OCI-LY1 (cell line): ENCODE data around the gene RASA3.

Experiments
- H2AFZ ChIP-seq: fragments of 200-600 bp; sonication (generic), shearing (Covaris generic); 2 replicates; pipeline ENCODE4 v1.6.0; 2014; ENCODE audit warnings: antibody characterized with exemption, mild to moderate bottlenecking, low read length
- H3F3A ChIP-seq: fragments of 200-600 bp; sonication (generic), shearing (Covaris generic); 2 replicates; pipeline ENCODE4 v1.6.0; 2014; ENCODE audit warnings: mild to moderate bottlenecking, antibody characterized with exemption, low read length, moderate library complexity; ENCODE audit not compliant: insufficient read depth
- H3K27ac ChIP-seq: fragments of 200-600 bp; sonication (generic); 2 replicates; pipeline ENCODE4 v1.5.1; 2014; ENCODE audit warnings: low read length, mixed run types, mild to moderate bottlenecking, low read depth; ENCODE audit not compliant: poor library complexity, severe bottlenecking
- H3K27me3 ChIP-seq: fragments of 200-600 bp; sonication (generic); 2 replicates; pipeline ENCODE4 v1.6.0; 2014; ENCODE audit warnings: antibody characterized with exemption, mild to moderate bottlenecking, low read length, moderate library complexity; ENCODE audit not compliant: insufficient read depth
- H3K36me3 ChIP-seq: fragments of 200-600 bp; sonication (generic); 2 replicates; pipeline ENCODE4 v1.6.1; 2014; ENCODE audit warnings: mild to moderate bottlenecking, antibody characterized with exemption, low read length, moderate library complexity, mixed read lengths; ENCODE audit not compliant: insufficient read depth
- H3K4me1 ChIP-seq: fragments of 200-600 bp; sonication (generic); 2 replicates; pipeline ENCODE4 v1.5.1; 2014; ENCODE audit warnings: mild to moderate bottlenecking, low read length, moderate library complexity; ENCODE audit not compliant: insufficient read depth, severe bottlenecking
- H3K4me2 ChIP-seq: fragments of 200-600 bp; sonication (generic), shearing (Covaris generic); 2 replicates; pipeline ENCODE4 v1.6.1; 2014; ENCODE audit warnings: low read length
- H3K4me3 ChIP-seq: fragments of 200-600 bp; sonication (generic); 2 replicates; pipeline ENCODE4 v1.5.1; 2014; ENCODE audit warnings: low read length, low read depth, mild to moderate bottlenecking, mixed read lengths; ENCODE audit not compliant: poor library complexity, severe bottlenecking
- H3K79me2 ChIP-seq: fragments of 200-600 bp; shearing (Covaris generic); 2 replicates; pipeline ENCODE4 v1.6.1; 2016; ENCODE audit warnings: mixed run types, low read length, mixed read lengths; ENCODE audit not compliant: insufficient read depth
- H3K9ac ChIP-seq: fragments of 200-600 bp; sonication (generic), shearing (Covaris generic); 2 replicates; pipeline ENCODE4 v1.6.1; 2014; ENCODE audit warnings: mild to moderate bottlenecking, low read length, mixed read lengths
- H3K9me2 ChIP-seq: fragments of 200-600 bp; sonication (generic), shearing (Covaris generic); 2 replicates; pipeline ENCODE4 v1.6.1; 2014; ENCODE audit warnings: low read depth, mild to moderate bottlenecking, low read length, mixed read lengths
- H3K9me3 ChIP-seq: fragments of 200-600 bp; shearing (Covaris generic); 2 replicates; pipeline ENCODE4 v1.6.1; 2014; ENCODE audit warnings: low read length, mixed read lengths
- H4K20me1 ChIP-seq: fragments of 200-600 bp; sonication (generic), shearing (Covaris generic); 2 replicates; pipeline ENCODE4 v1.6.0; 2016; ENCODE audit warnings: mild to moderate bottlenecking, low read length; ENCODE audit not compliant: insufficient read depth
- EZH2 ChIP-seq: fragments of 200-600 bp; sonication (generic), shearing (Covaris generic); IDR thresholded peaks from 2 replicates; pipeline ENCODE4 v1.8.0; 2017; ENCODE audit warnings: borderline replicate concordance, mixed run types, mild to moderate bottlenecking, antibody characterized with exemption, low read length, moderate library complexity, mixed read lengths
- TF ChIP-seq, protein P1 (sequence below): fragments of 200-600 bp; sonication (generic), shearing (Covaris generic); IDR thresholded peaks from 2 replicates; pipeline ENCODE4 v1.5.1; 2017; ENCODE audit warnings: mild to moderate bottlenecking, antibody characterized with exemption, low read length, moderate library complexity, mixed read lengths

Gene RASA3

DNA sequence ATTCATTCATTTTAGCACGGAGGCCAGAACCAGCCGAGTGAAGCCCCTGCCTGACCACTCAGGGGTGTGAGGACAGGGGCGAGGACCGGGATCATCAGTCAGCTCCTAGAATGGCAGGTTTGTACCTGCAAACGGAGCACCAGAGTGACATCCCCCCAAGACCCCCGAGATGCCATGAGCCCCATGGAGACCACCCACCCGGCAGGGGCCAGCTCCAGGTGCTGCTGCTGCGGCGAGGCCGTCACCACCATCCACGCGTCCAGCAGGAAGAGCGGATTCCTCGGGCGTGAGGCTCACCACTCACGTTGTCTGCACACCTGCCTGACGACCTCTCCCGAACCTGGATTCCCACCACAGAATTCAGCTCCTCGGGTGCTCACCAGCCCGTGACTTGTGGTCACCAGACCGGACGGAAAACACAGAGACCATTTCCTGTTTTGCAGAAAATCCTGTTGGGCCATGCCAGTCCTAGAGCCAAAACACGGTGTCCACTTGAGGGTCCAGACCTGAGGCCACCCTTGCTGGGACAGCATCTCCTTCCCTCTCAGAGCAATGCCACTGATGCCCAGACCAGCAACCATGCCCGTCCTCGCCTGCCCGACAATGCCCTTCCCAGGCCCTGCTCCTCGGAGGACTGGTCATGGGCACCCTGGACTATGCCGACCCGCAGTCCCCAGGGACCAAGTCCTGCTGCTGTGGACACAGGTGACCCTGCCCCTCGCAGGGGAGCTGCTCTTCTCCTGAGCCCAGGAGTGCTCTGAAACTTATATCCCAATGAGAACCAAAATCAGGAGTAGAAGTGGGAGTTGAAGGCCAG is 74.2 kb downstream of the RASA3 start:
- Histone ChIP-seq H3K4me1 (peaks cover 17% of the 10 kb centered on the region), H3K4me3 (no peak overlapping the region), H4K20me1 (no peaks in the 10 kb centered on the region), H3F3A (no peaks in the 10 kb centered on the region), H3K9me2 (no peaks in the 10 kb centered on the region), H3K36me3 (no peaks in the 10 kb centered on the region), H3K9ac (no peak overlapping the region), H3K9me3 (no peaks in the 10 kb centered on the region), H3K27ac (no peak overlapping the region), H3K79me2 (no peaks in the 10 kb centered on the region), H2AFZ (no peak overlapping the region), H3K27me3 (no peaks in the 10 kb centered on the region; the same call in 1 of the 2 replicates), H3K4me2 (no peak overlapping the region)
- TF ChIP-seq, protein P1, sequence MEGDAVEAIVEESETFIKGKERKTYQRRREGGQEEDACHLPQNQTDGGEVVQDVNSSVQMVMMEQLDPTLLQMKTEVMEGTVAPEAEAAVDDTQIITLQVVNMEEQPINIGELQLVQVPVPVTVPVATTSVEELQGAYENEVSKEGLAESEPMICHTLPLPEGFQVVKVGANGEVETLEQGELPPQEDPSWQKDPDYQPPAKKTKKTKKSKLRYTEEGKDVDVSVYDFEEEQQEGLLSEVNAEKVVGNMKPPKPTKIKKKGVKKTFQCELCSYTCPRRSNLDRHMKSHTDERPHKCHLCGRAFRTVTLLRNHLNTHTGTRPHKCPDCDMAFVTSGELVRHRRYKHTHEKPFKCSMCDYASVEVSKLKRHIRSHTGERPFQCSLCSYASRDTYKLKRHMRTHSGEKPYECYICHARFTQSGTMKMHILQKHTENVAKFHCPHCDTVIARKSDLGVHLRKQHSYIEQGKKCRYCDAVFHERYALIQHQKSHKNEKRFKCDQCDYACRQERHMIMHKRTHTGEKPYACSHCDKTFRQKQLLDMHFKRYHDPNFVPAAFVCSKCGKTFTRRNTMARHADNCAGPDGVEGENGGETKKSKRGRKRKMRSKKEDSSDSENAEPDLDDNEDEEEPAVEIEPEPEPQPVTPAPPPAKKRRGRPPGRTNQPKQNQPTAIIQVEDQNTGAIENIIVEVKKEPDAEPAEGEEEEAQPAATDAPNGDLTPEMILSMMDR = no peak
- no peak for TF ChIP-seq EZH2

DNA sequence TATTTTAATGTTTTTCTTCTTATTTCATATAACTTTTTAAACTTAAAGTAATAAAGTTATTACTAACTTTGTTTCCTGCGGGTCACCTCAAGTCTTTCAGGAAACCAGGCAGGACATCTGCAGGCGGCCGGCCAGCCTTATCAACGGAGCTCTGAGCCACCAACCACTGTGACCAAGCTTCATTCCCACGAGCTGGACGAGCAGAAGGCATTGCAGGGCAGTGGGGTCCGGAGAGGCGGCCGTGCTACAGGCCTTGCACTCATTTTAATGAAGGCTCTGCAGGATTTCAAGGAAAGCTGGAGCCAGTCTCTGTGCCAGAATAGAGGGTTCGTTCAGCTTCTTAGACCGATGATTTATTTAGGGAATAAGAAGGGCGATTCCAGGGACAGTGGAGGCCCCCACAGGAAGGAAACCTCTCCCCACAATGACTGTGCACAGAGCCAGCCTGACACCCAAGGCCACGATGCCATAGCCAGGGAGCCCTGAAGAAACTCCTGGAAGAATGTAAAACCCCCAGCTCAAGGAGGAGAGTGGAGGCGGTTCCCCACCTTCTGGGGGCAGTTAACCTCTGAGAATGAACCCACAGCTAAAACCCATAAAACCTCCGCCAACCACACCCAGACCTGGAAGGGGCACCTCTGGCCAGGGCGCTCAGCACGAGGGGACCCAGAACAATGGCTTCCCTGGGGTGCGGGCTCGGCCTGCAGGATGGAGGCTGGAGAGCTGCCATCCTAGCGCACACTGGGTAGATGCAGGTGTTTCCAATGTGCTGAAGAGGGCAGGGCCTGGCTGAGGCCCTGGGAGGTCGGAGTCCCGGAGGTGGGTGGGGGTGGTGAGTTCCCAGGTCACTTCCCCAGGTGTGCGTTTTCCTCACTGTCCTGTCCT is 75.0 kb downstream of the RASA3 start:
- Histone ChIP-seq H3K9ac (no peak overlapping the region), H3K27me3 (no peaks in the 10 kb centered on the region; the same call in 1 of the 2 replicates), H3K9me3 (no peaks in the 10 kb centered on the region), H3F3A (no peaks in the 10 kb centered on the region), H3K36me3 (no peaks in the 10 kb centered on the region), H3K4me1 (peaks cover 24% of the 10 kb centered on the region), H4K20me1 (no peaks in the 10 kb centered on the region), H3K4me2 (no peak overlapping the region), H3K79me2 (no peaks in the 10 kb centered on the region), H2AFZ (no peak overlapping the region), H3K4me3 (no peak overlapping the region), H3K9me2 (no peaks in the 10 kb centered on the region), H3K27ac (no peak overlapping the region)
- TF ChIP-seq, protein P1 = no peak
- TF ChIP-seq EZH2 = no peak

DNA sequence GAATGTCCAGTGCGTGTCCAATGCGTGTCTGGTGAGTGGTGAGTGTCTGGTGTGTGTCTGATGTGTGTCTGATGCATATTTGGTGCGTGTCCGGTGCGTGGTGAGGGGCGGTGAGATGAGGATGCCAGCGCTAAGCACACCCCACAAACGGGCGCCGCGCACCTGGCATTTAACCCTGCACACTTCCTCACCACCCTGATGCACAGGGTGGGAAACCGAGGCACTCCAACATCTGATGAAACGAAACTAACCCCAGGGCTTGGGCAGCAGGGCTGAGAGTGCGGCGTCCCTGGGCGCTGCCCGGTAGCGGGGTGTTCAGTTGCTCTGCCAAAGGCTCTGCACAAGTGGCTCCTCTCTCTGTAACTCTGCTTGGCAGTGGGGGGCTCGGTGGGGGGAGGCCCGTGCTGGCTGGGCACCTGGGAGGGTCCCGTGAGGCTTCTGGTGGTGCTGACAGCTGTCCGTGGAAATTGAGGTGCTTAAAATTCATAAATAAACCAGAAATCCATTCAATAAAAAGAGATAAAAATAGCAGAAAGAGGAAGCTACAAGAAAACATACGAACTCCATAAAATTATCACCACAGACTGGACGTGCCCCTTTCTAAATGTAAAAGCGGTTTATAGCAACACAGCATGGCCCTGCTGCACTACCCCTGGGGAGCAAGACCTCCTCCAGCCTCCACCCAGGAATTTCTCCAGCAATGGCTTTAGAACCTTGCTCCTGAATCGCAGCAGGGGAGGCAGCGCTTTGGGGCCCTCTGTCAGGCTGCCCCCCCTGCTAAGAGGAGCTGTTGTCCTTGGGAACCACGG is 76.0 kb downstream of the RASA3 start:
- H3K36me3 ChIP-seq = no peaks in the 10 kb centered on the region
- no peak for TF ChIP-seq EZH2
- TF ChIP-seq, protein P1 = no peak
- no peaks in the 10 kb centered on the region for H3K79me2 ChIP-seq
- no peak overlapping the region for H2AFZ ChIP-seq
- H3K9ac ChIP-seq = no peak overlapping the region
- no peaks in the 10 kb centered on the region for H3K9me2 ChIP-seq
- H3K4me3 ChIP-seq = no peak overlapping the region
- H4K20me1 ChIP-seq = no peaks in the 10 kb centered on the region
- H3F3A ChIP-seq = no peaks in the 10 kb centered on the region
- H3K4me2 ChIP-seq = no peak overlapping the region
- H3K4me1 ChIP-seq = peaks cover 32% of the 10 kb centered on the region
- H3K9me3 ChIP-seq = no peaks in the 10 kb centered on the region
- H3K27me3 ChIP-seq = no peaks in the 10 kb centered on the region; the same call in 1 of the 2 replicates
- no peak overlapping the region for H3K27ac ChIP-seq
